Measurements from ENCODE around the gene CCSER1. TPM values are rescaled to one million over a fixed set of nuclear protein-coding genes. Genes with fewer than 3 reads are reported as not detected.

The CCSER1 gene
- 155 TPM for total RNA-seq

DNA sequence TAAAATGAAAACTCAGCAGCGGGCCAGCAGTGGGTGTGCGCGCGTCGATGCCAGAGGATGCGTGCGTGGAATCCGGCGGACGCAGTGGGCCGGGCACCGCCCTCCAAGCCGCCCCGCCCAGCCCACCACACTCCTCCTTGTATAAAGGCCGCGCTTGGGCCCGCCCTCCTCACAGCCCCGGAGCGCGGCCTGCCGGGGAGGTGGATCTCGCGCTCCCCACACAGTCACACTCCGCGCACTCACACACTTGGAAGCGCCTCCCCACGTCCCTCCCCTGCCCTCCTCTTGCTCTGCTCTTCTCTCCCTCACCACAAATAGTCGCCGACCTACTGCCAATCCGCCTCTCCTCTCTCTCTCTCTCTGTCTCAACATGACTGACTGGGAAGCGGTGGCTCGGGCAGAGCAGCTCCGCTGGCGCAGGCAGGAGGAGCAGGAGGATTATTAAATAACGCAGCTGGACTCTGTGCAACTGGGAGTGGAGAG, at the start of gene CCSER1:
CCSER1 (plus strand) TSS at position 172 of the 483 bp plus-strand sequence.

Small RNA genes lying within 50 kb of the gene (small RNA-seq; reads per million reads assigned to genes)
- gene AC093729.1 (not detected), gene TMSB4XP8 (0.74 reads per million, percentile 70 among the genes with 10 or more reads in this experiment)

Other genes with a start within 250 kb of the CCSER1 start
- gene MMRN1, start 232.5 kb upstream of the CCSER1 start, total RNA-seq, result 6.2 TPM

Measured in diencephalon (tissue), 1 donor.